Lower leg skin (tissue), 3 donors: ENCODE results near the gene KRT3.

Experiments used
- CTCF ChIP-seq, 3 donors: fragments of 450-650 bp; IDR thresholded peaks; one replicate each; pipeline ENCODE4 v1.5.1; 2016; ENCODE audit warnings: antibody characterized with exemption in 3 of 3, mild to moderate bottlenecking in 3 of 3, moderate library complexity in 2 of 3
- POLR2A ChIP-seq, 2 donors: fragments of 450-650 bp; IDR thresholded peaks; one replicate each; pipeline ENCODE4 v1.6.1; 2016 to 2017; ENCODE audit warnings: antibody characterized with exemption in 2 of 2, mild to moderate bottlenecking in 1 of 2, moderate library complexity in 1 of 2

GRCh38 chr12:52771505-52771904 is 24.4 kb downstream of the KRT3 start:
- TF ChIP-seq CTCF (IDR thresholded peaks at IDR 0.05) (no peak), POLR2A (IDR thresholded peaks at IDR 0.05) (no peak)
